Parathyroid adenoma (tissue), 2 donors: ENCODE results near the gene EXOC4.

Source experiments
- H2AFZ ChIP-seq: fragments of 300-600 bp; sonication (generic); one replicate; pipeline ENCODE4 v1.7.0; 2017; ENCODE audit warnings: antibody characterized with exemption, mild to moderate bottlenecking
- H3K27ac ChIP-seq: fragments of 300-600 bp; sonication (generic); one replicate; pipeline ENCODE4 v1.7.0; 2017
- H3K27me3 ChIP-seq: fragments of 300-600 bp; sonication (generic); one replicate; pipeline ENCODE4 v1.7.0; 2017; ENCODE audit warnings: low read length; ENCODE audit not compliant: control insufficient read depth, insufficient read depth
- H3K36me3 ChIP-seq: fragments of 300-600 bp; sonication (generic); one replicate; pipeline ENCODE4 v1.7.0; 2017; ENCODE audit warnings: low read length; ENCODE audit not compliant: control insufficient read depth, insufficient read depth
- H3K4me1 ChIP-seq: fragments of 300-600 bp; sonication (generic); one replicate; pipeline ENCODE4 v1.7.0; 2017; ENCODE audit warnings: control low read depth
- H3K4me2 ChIP-seq: fragments of 300-600 bp; sonication (generic); one replicate; pipeline ENCODE4 v1.7.0; 2017; ENCODE audit warnings: low read length
- H3K4me3 ChIP-seq: fragments of 300-600 bp; sonication (generic); one replicate; pipeline ENCODE4 v1.7.0; 2017; ENCODE audit warnings: low read depth, low read length
- H3K79me2 ChIP-seq: fragments of 300-600 bp; sonication (generic); one replicate; pipeline ENCODE4 v1.7.0; 2017; ENCODE audit warnings: control low read depth
- H3K9ac ChIP-seq: fragments of 300-600 bp; sonication (generic); one replicate; pipeline ENCODE4 v1.7.0; 2017; ENCODE audit warnings: mild to moderate bottlenecking
- H3K9me3 ChIP-seq: fragments of 300-600 bp; sonication (generic); one replicate; pipeline ENCODE4 v1.7.0; 2017; ENCODE audit warnings: low read length; ENCODE audit not compliant: control insufficient read depth
- CTCF ChIP-seq: fragments of 300-600 bp; sonication (generic); IDR thresholded peaks from one replicate; pipeline ENCODE4 v1.7.0; 2017; ENCODE audit warnings: antibody characterized with exemption, mild to moderate bottlenecking
- donor health status: primary hyperparathyroidism.

The EXOC4 gene

GRCh38 chr7:133973710-133974109, 720.8 kb downstream of the EXOC4 start:
- Histone ChIP-seq H3K4me2 (no peak overlapping the region), H3K4me3 (no peak overlapping the region), H3K27me3 (no peaks in the 10 kb centered on the region), H3K9ac (no peak overlapping the region), H2AFZ (no peak overlapping the region), H3K79me2 (no peaks in the 10 kb centered on the region), H3K36me3 (no peaks in the 10 kb centered on the region), H3K27ac (no peak overlapping the region), H3K4me1 (no peaks in the 10 kb centered on the region), H3K9me3 (no peaks in the 10 kb centered on the region)
- TF ChIP-seq CTCF, result no peak

- no peak overlapping the region for H3K4me3 ChIP-seq
- H3K79me2 ChIP-seq, result no peaks in the 10 kb centered on the region
- TF ChIP-seq CTCF, result no peak
- no peak overlapping the region for H2AFZ ChIP-seq
- no peak overlapping the region for H3K27ac ChIP-seq
- no peaks in the 10 kb centered on the region for H3K27me3 ChIP-seq
- no peak overlapping the region for H3K4me2 ChIP-seq
- H3K9ac ChIP-seq, result no peak overlapping the region
- H3K9me3 ChIP-seq, result no peaks in the 10 kb centered on the region
- no peaks in the 10 kb centered on the region for H3K36me3 ChIP-seq
- H3K4me1 ChIP-seq, result no peaks in the 10 kb centered on the region
Observed at GRCh38 chr7:133975130-133975529, 722.3 kb downstream of the EXOC4 start.

GRCh38 chr7:133976140-133976539, 723.3 kb downstream of the EXOC4 start:
- Histone ChIP-seq H3K9me3 (no peaks in the 10 kb centered on the region), H3K4me3 (no peak overlapping the region), H3K36me3 (no peaks in the 10 kb centered on the region), H3K27ac (no peak overlapping the region), H2AFZ (no peak overlapping the region), H3K27me3 (no peaks in the 10 kb centered on the region), H3K4me2 (no peak overlapping the region), H3K79me2 (no peaks in the 10 kb centered on the region), H3K4me1 (no peaks in the 10 kb centered on the region), H3K9ac (no peak overlapping the region)
- TF ChIP-seq CTCF, result no peak

- H3K27ac ChIP-seq, result no peak overlapping the region
- no peaks in the 10 kb centered on the region for H3K79me2 ChIP-seq
- H3K4me3 ChIP-seq, result no peak overlapping the region
- no peaks in the 10 kb centered on the region for H3K4me1 ChIP-seq
- TF ChIP-seq CTCF, result no peak
- no peak overlapping the region for H2AFZ ChIP-seq
- H3K36me3 ChIP-seq, result no peaks in the 10 kb centered on the region
- no peak overlapping the region for H3K4me2 ChIP-seq
- no peak overlapping the region for H3K9ac ChIP-seq
- no peaks in the 10 kb centered on the region for H3K27me3 ChIP-seq
- H3K9me3 ChIP-seq, result no peaks in the 10 kb centered on the region
Observed at GRCh38 chr7:133977409-133978274, 724.8 kb downstream of the EXOC4 start.
